Activated CD8-positive, alpha-beta memory T cell treated with anti-CD3 and anti-CD28 coated beads for 36 hours (primary cell): ENCODE results near the gene KRT82. TPM values are rescaled to one million over a fixed set of nuclear protein-coding genes. Genes with fewer than 3 reads are reported as not detected.
"Not testable (repeated sequence)": the region's sequence is repeated elsewhere in the genome, so short reads cannot be mapped to it uniquely, and the experiment has no call there.

Source experiments
- CTCF ChIA-PET: fragments of 350-600 bp; sonication (Branson Sonifier 250); formaldehyde crosslinking; loops from one replicate; lab custom pipeline; 2021; ENCODE audit warnings: antibody characterized with exemption; lab: Charles Lee
- POLR2A ChIA-PET: fragments of 350-600 bp; sonication (Branson Sonifier 250); formaldehyde crosslinking; loops from one replicate; lab custom pipeline; 2021; ENCODE audit warnings: antibody characterized with exemption; lab: Charles Lee
- total RNA-seq, 2 experiments: library from RNA; stranded (reverse); gene quantifications; one replicate each; pipeline ENCODE4 v1.2.3, GENCODE V29; 2021

The KRT82 gene
- total RNA-seq, 2 experiments from 2014 or later, result not detected

- POLR2A ChIA-PET, result no interaction called here
- CTCF ChIA-PET, result no interaction called here
Measured at GRCh38 chr12:52415870-52416750, 10.0 kb upstream of the KRT82 start.

- POLR2A ChIA-PET, result no interaction called here
- CTCF ChIA-PET, result no interaction called here
Measured at GRCh38 chr12:52414936-52415335, 8.8 kb upstream of the KRT82 start.

GRCh38 chr12:52413782-52414345, 7.7 kb upstream of the KRT82 start:
- ChIA-PET POLR2A (interaction anchor here (0.7 kb wide), 1 partner anchor 542 kb away, joined by 6 read pairs; no protein-coding TSS in a partner anchor), CTCF (no interaction called here)

GRCh38 chr12:52413202-52413601, 7.1 kb upstream of the KRT82 start:
- CTCF ChIA-PET, result no interaction called here

GRCh38 chr12:52411815-52412214, 5.7 kb upstream of the KRT82 start:
- CTCF ChIA-PET, result no interaction called here
- POLR2A ChIA-PET, result no interaction called here

More at GRCh38 chr12:52413202-52413601, 7.1 kb upstream of the KRT82 start:
- POLR2A ChIA-PET, result no interaction called here

- CTCF ChIA-PET, POLR2A ChIA-PET: not testable (repeated sequence)
Measured at GRCh38 chr12:52410589-52411248, 4.6 kb upstream of the KRT82 start.

GRCh38 chr12:52407918-52408317, 1.8 kb upstream of the KRT82 start:
- CTCF ChIA-PET, result no interaction called here
- POLR2A ChIA-PET, result no interaction called here

GRCh38 chr12:52404951-52405350, 1.2 kb downstream of the KRT82 start:
- ChIA-PET CTCF (no interaction called here), POLR2A (no interaction called here)

- POLR2A ChIA-PET, result no interaction called here
- CTCF ChIA-PET, result no interaction called here
Measured at GRCh38 chr12:52403561-52403960, 2.6 kb downstream of the KRT82 start.

- ChIA-PET POLR2A (no interaction called here), CTCF (no interaction called here)
Measured at GRCh38 chr12:52402873-52403540, 3.1 kb downstream of the KRT82 start.

- CTCF ChIA-PET, result no interaction called here
- POLR2A ChIA-PET, result no interaction called here
Measured at GRCh38 chr12:52402377-52402776, 3.8 kb downstream of the KRT82 start.

GRCh38 chr12:52401926-52402325, 4.2 kb downstream of the KRT82 start:
- CTCF ChIA-PET, result no interaction called here
- POLR2A ChIA-PET, result no interaction called here

GRCh38 chr12:52401526-52401925, 4.6 kb downstream of the KRT82 start:
- POLR2A ChIA-PET, result interaction anchor here (0.5 kb wide), 1 partner anchor 641 kb away, joined by 3 read pairs; no protein-coding TSS in a partner anchor

GRCh38 chr12:52400906-52401305, 5.2 kb downstream of the KRT82 start:
- CTCF ChIA-PET, result no interaction called here

More at GRCh38 chr12:52401526-52401925, 4.6 kb downstream of the KRT82 start:
- CTCF ChIA-PET, result no interaction called here

GRCh38 chr12:52399756-52400155, 6.4 kb downstream of the KRT82 start:
- CTCF ChIA-PET, result interaction anchor here (1.9 kb wide), 1 partner anchor 480 kb away, joined by 6 read pairs; no protein-coding TSS in a partner anchor
- POLR2A ChIA-PET, result no interaction called here

More at GRCh38 chr12:52400906-52401305, 5.2 kb downstream of the KRT82 start:
- POLR2A ChIA-PET, result interaction anchor here (0.5 kb wide), 1 partner anchor 642 kb away, joined by 3 read pairs; no protein-coding TSS in a partner anchor

- CTCF ChIA-PET, result interaction anchor here (0.5 to 1.9 kb wide), 3 partner anchors 73 to 481 kb away, joined by 3 to 6 read pairs (median 3); no protein-coding TSS in a partner anchor
- POLR2A ChIA-PET, result no interaction called here
Measured at GRCh38 chr12:52398176-52398575, 8.0 kb downstream of the KRT82 start.

- CTCF ChIA-PET, result no interaction called here
Measured at GRCh38 chr12:52396656-52397055, 9.5 kb downstream of the KRT82 start.

GRCh38 chr12:52395761-52396434, 10.2 kb downstream of the KRT82 start:
- ChIA-PET POLR2A (no interaction called here), CTCF (no interaction called here)

More at GRCh38 chr12:52396656-52397055, 9.5 kb downstream of the KRT82 start:
- POLR2A ChIA-PET, result no interaction called here
